Neural crest cell (in vitro differentiated cells): ENCODE measurements around the gene F2. TPM values are rescaled to one million over a fixed set of nuclear protein-coding genes. Genes with fewer than 3 reads are reported as not detected.
A peak's percentile ranks its signal among the peaks of the same experiment; 100 is the strongest.

Experiments
- DNase-seq: peaks from one replicate; pipeline ENCODE4 v3.0.0; 2021; ENCODE audit warnings: low read depth, mixed read lengths, low spot score
- H3K27ac Mint-ChIP-seq: one replicate; pipeline ENCODE4 v1.8.0; 2021; ENCODE audit warnings: mild to moderate bottlenecking, mixed read lengths; ENCODE audit not compliant: unreplicated experiment
- H3K27me3 Mint-ChIP-seq: 2 replicates; pipeline ENCODE4 v1.8.0; 2021; ENCODE audit warnings: low read depth, mild to moderate bottlenecking, mixed read lengths
- H3K36me3 Mint-ChIP-seq: 2 replicates; pipeline ENCODE4 v1.8.0; 2021; ENCODE audit warnings: low read depth, mild to moderate bottlenecking, mixed read lengths
- H3K4me1 Mint-ChIP-seq: 2 replicates; pipeline ENCODE4 v1.8.0; 2021; ENCODE audit warnings: mixed read lengths
- H3K4me3 Mint-ChIP-seq: one replicate; pipeline ENCODE4 v1.8.0; 2021; ENCODE audit warnings: mild to moderate bottlenecking, mixed read lengths
- H3K9me3 Mint-ChIP-seq: 2 replicates; pipeline ENCODE4 v1.8.0; 2021; ENCODE audit warnings: mixed read lengths
- CTCF ChIP-seq: fragments of 200-600 bp; sonication (generic); conservative IDR thresholded peaks from 2 replicates; pipeline ENCODE4 v1.5.0; 2021; ENCODE audit warnings: antibody characterized with exemption, mild to moderate bottlenecking
- total RNA-seq: library from RNA; stranded (reverse); gene quantifications from 2 replicates; pipeline ENCODE4 v1.2.1, GENCODE V29; 2021

The F2 gene
- total RNA-seq, 1 donor from 2014 or later = not detected

DNA sequence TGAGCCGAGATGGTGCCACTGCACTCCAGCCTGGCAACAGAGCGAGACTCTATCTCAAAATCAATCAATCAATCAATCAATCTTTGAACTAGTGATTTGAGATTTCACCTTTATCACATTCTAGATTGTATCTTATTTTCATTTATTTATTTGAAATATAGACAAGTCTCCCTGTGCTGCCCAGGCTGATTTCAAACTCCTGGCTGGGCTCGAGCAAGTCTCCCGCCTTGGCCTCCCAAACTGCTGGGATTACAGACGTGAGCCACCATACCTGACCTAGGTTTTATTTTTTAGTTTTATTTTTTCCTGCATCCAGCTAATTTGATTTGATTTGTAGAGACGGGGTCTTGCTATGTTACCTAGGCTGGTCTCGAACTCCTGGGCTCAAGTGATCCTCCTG is 17.1 kb downstream of the F2 start:
- peak overlapping the region; percentile 21 for H3K4me3 Mint-ChIP-seq
- no peaks in the 10 kb centered on the region for H3K9me3 Mint-ChIP-seq
- peaks cover 11% of the 10 kb centered on the region for H3K36me3 Mint-ChIP-seq
- H3K27me3 Mint-ChIP-seq = no peaks in the 10 kb centered on the region
- no peak for DNase-seq
- H3K4me1 Mint-ChIP-seq = no peaks in the 10 kb centered on the region
- no peak for TF ChIP-seq CTCF
- H3K27ac Mint-ChIP-seq = no peak overlapping the region

DNA sequence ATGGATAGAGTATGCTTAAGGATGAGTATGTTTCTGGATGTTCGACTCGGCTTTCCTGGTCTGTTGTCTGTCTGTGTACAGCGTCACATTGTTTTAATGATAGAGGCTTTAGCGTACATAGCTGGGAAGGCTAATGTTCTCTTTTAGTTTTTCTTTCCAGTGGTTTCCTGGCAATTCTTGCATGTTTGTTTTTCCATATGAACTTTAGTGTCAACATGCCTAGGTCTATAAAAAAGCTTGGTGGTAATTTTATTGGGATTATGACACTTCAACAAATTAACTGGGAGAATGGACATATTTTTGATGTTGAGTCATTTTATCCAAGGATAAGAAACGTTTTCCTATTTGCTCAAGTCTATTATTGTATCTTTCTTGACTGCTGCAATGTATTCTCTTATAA is 17.6 kb downstream of the F2 start:
- Mint-ChIP-seq H3K27ac (no peak overlapping the region), H3K27me3 (no peaks in the 10 kb centered on the region), H3K9me3 (no peaks in the 10 kb centered on the region), H3K4me1 (no peaks in the 10 kb centered on the region), H3K4me3 (peak overlapping the region; percentile 21), H3K36me3 (peaks cover 16% of the 10 kb centered on the region)
- no peak for TF ChIP-seq CTCF
- DNase-seq = no peak

- no peak overlapping the region for H3K27ac Mint-ChIP-seq
- TF ChIP-seq CTCF = no peak
- no peak for DNase-seq
- H3K9me3 Mint-ChIP-seq = no peaks in the 10 kb centered on the region
- H3K36me3 Mint-ChIP-seq = peaks cover 24% of the 10 kb centered on the region
- peak overlapping the region; percentile 54 for H3K4me3 Mint-ChIP-seq
- no peaks in the 10 kb centered on the region for H3K4me1 Mint-ChIP-seq
- no peaks in the 10 kb centered on the region for H3K27me3 Mint-ChIP-seq
These were observed 18.7 kb downstream of the F2 start for GRCh38 chr11:46737699-46738098.

- Mint-ChIP-seq H3K27ac (no peak overlapping the region), H3K4me1 (no peaks in the 10 kb centered on the region), H3K9me3 (no peaks in the 10 kb centered on the region), H3K4me3 (no peak overlapping the region), H3K27me3 (no peaks in the 10 kb centered on the region), H3K36me3 (peaks cover 30% of the 10 kb centered on the region)
- TF ChIP-seq CTCF = no peak
- no peak for DNase-seq
These were observed 19.9 kb downstream of the F2 start for GRCh38 chr11:46738887-46739286.

DNA sequence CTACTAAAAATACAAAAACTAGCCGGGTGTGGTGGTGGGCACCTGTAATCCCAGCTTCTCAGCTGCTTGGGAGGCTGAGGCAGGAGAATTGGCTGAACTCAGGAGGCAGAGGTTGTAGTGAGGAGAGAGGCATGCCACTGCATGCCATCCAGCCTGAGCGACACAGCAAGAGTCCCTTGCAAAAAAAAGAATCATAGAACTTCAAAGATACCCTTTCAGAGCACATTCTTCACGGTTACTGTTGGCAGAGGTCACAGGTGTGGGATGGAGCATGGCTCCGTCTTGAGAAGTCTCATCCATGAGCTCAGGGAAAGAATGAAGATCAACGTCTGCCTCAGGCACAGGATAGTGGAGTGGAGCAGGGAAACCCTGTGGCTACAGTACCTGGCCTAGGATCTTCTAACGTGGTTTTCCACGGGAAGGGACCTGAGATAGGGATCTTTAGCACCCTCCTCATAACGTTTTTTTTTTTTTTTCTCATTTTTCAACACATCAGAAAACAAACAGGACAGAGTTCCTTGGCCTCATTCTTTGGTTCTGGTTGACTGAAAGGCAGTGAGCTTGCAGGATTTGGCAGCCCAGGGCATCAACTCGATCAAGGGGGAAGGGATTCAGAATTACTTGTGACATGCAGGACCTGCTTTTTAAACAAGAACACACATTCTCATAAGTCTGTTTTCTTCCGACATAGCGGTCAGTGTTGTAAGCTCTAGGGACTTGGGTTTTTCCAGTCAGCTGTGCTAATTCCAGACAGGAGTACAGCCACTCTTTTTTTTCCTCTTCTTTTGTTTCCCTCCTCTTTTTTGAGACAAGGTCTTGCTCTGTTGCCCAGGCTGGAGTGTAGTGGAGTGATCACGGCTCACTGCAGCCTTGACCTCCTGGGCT is 22.8 kb downstream of the F2 start:
- Mint-ChIP-seq H3K9me3 (no peaks in the 10 kb centered on the region), H3K27ac (no peak overlapping the region), H3K36me3 (peaks cover 35% of the 10 kb centered on the region), H3K27me3 (no peaks in the 10 kb centered on the region), H3K4me3 (no peak overlapping the region), H3K4me1 (no peaks in the 10 kb centered on the region)
- TF ChIP-seq CTCF = no peak
- DNase-seq = no peak
